ENCODE results near the gene CANT1. TPM values are rescaled to one million over a fixed set of nuclear protein-coding genes. Genes with fewer than 3 reads are reported as not detected.
A peak's percentile ranks its signal among the peaks of the same experiment; 100 is the strongest.

The CANT1 gene
- total RNA-seq, 1 donor from 2014 or later = 53.7 TPM

GRCh38 chr17:79008666-79009387 is 737 bp downstream of the CANT1 start:
- no peak for DNase-seq (ENCODE audit: low spot score)

- no peak for DNase-seq (ENCODE audit: low spot score)
Measured at GRCh38 chr17:79007504-79008381, 1.8 kb downstream of the CANT1 start.

DNA sequence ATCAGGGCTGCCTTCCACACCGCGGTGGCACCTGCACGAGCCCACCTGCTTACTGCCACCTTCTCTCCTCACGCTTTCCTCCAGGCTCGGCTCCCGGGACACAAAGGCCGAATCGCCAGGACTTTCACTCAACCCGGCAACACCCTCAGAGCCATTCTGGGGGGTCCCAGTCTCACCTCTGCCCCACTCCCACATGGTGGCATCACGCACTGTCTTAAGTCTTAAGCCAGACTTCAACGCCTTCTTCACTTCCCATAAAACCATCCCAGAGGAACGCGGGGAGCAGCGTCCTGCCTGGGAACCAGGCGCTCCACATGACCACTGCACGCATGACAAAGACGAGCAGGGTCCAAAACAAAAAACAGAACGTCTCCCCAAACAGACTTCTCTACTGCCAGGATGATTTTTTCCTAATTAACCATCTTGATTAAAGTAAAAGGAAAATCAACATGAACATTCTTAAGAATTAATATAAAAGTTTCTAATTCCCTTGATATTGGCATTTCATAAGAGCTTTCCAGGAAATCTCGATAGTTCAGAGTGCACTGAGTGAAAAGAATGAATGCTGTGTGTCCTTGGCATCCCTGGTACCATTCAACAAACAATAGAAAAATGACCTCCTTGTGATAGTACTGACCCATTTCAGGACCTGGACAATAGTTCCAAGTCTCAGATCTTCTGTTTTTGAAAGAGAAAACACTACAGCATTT is 2.6 kb downstream of the CANT1 start:
- no peak for DNase-seq (ENCODE audit: low spot score)

DNA sequence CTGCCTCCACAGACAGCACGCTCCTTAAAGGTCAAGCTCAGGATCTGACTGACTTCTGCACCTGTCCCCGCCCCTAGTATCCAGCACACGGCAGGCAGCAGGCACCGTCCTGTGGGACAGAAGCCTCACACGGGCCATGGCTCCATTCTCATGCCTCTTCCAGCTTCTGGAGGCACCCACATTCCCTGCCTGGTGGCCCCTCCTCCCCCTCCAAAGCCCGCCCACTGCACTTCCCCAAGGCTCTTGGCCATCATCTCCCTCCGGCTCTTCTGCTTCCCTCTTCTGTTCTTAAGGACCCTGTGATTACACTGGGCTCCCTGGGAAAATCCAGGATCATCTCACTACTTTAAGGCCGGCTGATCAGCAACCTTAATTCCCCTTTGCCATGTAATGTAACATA is 3.5 kb downstream of the CANT1 start:
- no peak for DNase-seq (ENCODE audit: low spot score)

- DNase-seq (ENCODE audit: low spot score) = peak; percentile 61
Measured at GRCh38 chr17:79005063-79005861, 4.3 kb downstream of the CANT1 start.

DNA sequence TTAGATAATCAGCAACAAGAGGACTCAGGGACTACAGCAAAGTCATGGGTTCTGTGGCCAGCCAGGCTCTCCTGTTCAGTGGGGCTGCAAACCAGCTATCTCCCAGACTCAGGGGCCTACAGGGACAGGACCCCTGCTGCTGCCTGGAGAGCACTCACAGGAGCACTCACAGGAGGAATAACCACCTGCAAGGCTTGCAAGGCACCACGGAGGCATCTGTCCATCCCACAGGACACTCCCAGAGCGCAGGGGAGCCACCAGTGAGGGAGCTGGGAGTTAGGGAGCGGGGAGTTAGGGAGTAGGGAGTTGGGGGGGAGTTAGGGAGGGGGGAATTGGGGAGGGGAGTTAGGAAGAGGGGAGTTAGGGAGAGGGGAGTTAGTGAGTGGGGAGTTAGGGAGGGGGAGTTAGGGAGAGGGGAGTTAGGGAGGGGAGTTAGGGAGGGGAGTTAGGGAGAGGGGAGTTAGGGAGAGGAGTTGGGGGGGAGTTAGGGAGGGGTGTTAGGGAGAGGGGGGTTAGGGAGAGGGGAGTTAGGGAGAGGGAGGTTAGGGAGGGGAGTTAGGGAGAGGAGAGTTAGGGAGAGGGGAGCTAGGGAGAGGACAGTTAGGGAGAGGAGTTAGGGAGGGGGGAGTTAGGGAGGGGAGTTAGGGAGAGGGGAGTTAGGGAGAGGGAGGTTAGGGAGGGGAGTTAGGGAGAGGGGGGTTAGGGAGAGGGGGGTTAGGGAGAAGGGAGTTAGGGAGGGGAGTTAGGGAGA is 5.7 kb downstream of the CANT1 start:
- no peak for DNase-seq (ENCODE audit: low spot score)

GRCh38 chr17:79002796-79003593 is 6.6 kb downstream of the CANT1 start:
- no peak for DNase-seq (ENCODE audit: low spot score)

GRCh38 chr17:79002291-79002690 is 7.3 kb downstream of the CANT1 start:
- DNase-seq (ENCODE audit: low spot score) = no peak

DNA sequence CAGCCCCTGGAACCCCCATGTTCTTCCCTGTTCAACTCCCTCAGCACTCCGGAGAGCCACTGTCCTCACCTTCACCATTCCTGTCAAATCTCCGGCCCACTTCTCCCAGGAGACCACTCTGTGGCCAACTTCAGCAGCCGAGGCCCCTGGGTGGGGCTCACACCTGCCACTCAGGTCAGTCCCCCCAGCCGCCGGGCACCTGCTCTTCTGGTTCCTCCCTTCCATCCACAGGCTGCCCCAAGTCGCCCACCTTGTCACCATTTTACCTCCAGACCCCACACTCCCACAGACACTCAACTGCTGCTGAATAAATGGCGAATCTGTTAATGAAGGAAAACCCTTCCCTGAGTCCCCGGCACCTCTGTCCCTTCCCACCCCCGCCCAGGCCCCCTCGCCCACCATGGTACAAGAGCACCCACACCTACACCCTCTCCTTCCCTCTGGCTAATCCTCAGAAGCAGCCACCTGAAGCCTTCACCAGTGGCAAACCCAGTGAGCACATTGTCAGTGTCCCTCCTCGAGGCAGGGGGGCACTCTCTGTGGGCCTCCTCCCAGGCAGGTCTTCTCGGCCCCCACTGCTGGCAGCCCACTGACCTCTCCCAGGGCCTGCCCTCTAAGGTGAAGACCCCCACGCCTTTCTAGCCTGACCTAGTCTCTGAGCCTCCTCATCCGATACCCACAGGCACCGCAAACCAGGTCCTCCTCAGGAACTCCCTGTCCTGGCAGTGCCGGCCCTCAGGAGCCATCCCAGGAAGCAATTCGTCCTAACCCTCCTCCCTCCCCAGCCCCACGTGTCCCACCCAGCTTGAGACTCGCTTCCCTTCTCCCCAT is 8.2 kb downstream of the CANT1 start:
- no peak for DNase-seq (ENCODE audit: low spot score)

GRCh38 chr17:79000396-79001189 is 9.0 kb downstream of the CANT1 start:
- DNase-seq (ENCODE audit: low spot score) = no peak

- DNase-seq (ENCODE audit: low spot score) = no peak
Measured at GRCh38 chr17:78999947-79000395, 9.6 kb downstream of the CANT1 start.

- DNase-seq (ENCODE audit: low spot score) = no peak
Measured at GRCh38 chr17:78999056-78999768, 10.4 kb downstream of the CANT1 start.

GRCh38 chr17:78998311-78999055 is 11.1 kb downstream of the CANT1 start:
- DNase-seq (ENCODE audit: low spot score) = no peak

- DNase-seq (ENCODE audit: low spot score) = no peak
Measured at GRCh38 chr17:78997881-78998280, 11.7 kb downstream of the CANT1 start.

DNA sequence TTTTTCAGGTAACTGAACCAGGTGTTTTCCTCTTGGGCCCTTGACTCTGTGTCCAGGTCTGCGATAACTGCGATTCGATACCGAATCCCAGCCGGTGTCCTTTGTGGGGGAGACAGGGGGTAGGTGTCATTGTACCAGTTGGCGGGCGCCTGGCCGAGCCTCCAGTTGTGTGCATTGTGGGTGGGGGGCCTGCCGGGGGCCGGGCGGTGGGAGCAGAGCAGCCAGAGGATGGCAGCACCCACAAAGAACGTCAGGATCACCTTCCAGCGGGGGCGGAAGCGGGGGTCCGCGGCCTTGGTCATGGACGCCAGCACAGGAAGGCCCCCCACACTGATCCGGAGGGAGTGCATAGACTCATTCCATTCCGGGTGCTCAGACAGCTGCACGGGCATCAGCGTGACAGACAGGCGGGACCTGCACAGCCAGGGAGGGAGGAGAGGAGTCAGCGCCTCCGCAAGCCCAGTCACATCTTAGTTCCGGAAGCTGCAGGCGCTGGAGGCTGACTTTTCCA is 12.3 kb downstream of the CANT1 start:
- no peak for DNase-seq (ENCODE audit: low spot score)

- no peak for DNase-seq (ENCODE audit: low spot score)
Measured at GRCh38 chr17:78996781-78997201, 12.8 kb downstream of the CANT1 start.

Data from ureter (tissue), 1 donor.